ENCODE data around the gene LDLRAD4.
A peak's percentile ranks its signal among the peaks of the same experiment; 100 is the strongest.
"Not testable (repeated sequence)": the region's sequence is repeated elsewhere in the genome, so short reads cannot be mapped to it uniquely, and the experiment has no call there.

Gene LDLRAD4

GRCh38 chr18:13681701-13682100, 463.1 kb downstream of the LDLRAD4 start:
- in situ Hi-C loops (cut with HindIII; ENCODE audit: low sequenced_read_pairs), result no loop called here
- no peak for DNase-seq (ENCODE audit: low read depth)
- no peak overlapping the region for H3K4me3 ChIP-seq (ENCODE audit: low read depth, low read length)
- TF ChIP-seq CTCF (IDR thresholded peaks at IDR 0.05; ENCODE audit: low read depth, low read length, missing control alignments), result no peak

- no peak for TF ChIP-seq CTCF (IDR thresholded peaks at IDR 0.05; ENCODE audit: low read depth, low read length, missing control alignments)
- peak; percentile 6 for DNase-seq (ENCODE audit: low read depth)
- H3K4me3 ChIP-seq (ENCODE audit: low read depth, low read length), result no peak overlapping the region
- in situ Hi-C loops (cut with HindIII; ENCODE audit: low sequenced_read_pairs), result no loop called here
Measured at GRCh38 chr18:13684546-13684945, 466.0 kb downstream of the LDLRAD4 start.

GRCh38 chr18:13688191-13689136, 469.9 kb downstream of the LDLRAD4 start:
- TF ChIP-seq CTCF (IDR thresholded peaks at IDR 0.05; ENCODE audit: low read depth, low read length, missing control alignments), result no peak
- in situ Hi-C loops (cut with HindIII; ENCODE audit: low sequenced_read_pairs), result no loop called here
- no peak for DNase-seq (ENCODE audit: low read depth)
- H3K4me3 ChIP-seq (ENCODE audit: low read depth, low read length), result no peak overlapping the region

- H3K4me3 ChIP-seq (ENCODE audit: low read depth, low read length); in situ Hi-C loops (cut with HindIII; ENCODE audit: low sequenced_read_pairs): not testable (repeated sequence)
Measured at GRCh38 chr18:13690060-13690459, 471.5 kb downstream of the LDLRAD4 start.

GRCh38 chr18:13695337-13695736, 476.8 kb downstream of the LDLRAD4 start:
- in situ Hi-C loops (cut with HindIII; ENCODE audit: low sequenced_read_pairs), result not testable (repeated sequence)

More at GRCh38 chr18:13690060-13690459, 471.5 kb downstream of the LDLRAD4 start:
- DNase-seq (ENCODE audit: low read depth), result not testable (repeated sequence)

GRCh38 chr18:13696961-13697360, 478.4 kb downstream of the LDLRAD4 start:
- H3K4me3 ChIP-seq (ENCODE audit: low read depth, low read length), result no peak overlapping the region
- DNase-seq (ENCODE audit: low read depth), result no peak
- no peak for TF ChIP-seq CTCF (IDR thresholded peaks at IDR 0.05; ENCODE audit: low read depth, low read length, missing control alignments)
- in situ Hi-C loops (cut with HindIII; ENCODE audit: low sequenced_read_pairs), result no loop called here

More at GRCh38 chr18:13695337-13695736, 476.8 kb downstream of the LDLRAD4 start:
- H3K4me3 ChIP-seq (ENCODE audit: low read depth, low read length); DNase-seq (ENCODE audit: low read depth): not testable (repeated sequence)

GRCh38 chr18:13700153-13700552, 481.6 kb downstream of the LDLRAD4 start:
- in situ Hi-C loops (cut with HindIII; ENCODE audit: low sequenced_read_pairs), result no loop called here
- no peak for TF ChIP-seq CTCF (IDR thresholded peaks at IDR 0.05; ENCODE audit: low read depth, low read length, missing control alignments)
- DNase-seq (ENCODE audit: low read depth), result no peak
- no peak overlapping the region for H3K4me3 ChIP-seq (ENCODE audit: low read depth, low read length)

Data from astrocyte of the cerebellum (primary cell).